ENCODE results near the gene OR2V1.

Gene OR2V1

DNA sequence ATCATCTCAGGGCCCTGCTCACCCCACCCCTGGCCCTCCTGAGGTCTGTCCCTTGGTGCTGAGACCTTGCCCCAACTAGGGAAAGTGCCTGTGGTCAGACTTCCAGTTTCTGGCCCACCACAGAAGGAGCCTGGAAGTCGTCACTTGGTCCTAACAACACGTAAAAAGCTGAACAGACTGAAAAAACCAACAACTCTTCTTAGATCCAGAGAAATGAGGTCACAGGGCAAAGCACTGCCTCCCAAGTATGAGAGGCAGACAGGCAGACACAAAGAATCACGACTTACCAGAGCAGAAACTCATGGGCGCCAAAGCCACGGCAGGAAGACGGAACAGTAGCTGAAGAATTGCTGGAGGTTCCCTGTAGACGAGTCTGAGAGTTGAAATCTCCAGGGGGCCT is 38.5 kb downstream of the OR2V1 start:
- no peaks in the 10 kb centered on the region for H3K4me1 ChIP-seq (ENCODE audit: control insufficient read depth in 1 of 2, insufficient read depth in 1 of 2, low read depth in 1 of 2, low read length in 1 of 2)
- H3K27me3 ChIP-seq = peaks cover 38% of the 10 kb centered on the region
- no peak overlapping the region for H3K27ac ChIP-seq
- H3K36me3 ChIP-seq = no peaks in the 10 kb centered on the region
- no peaks in the 10 kb centered on the region for H3K9me3 ChIP-seq
- no peak overlapping the region for H3K4me3 ChIP-seq (ENCODE audit: low read depth in 1 of 2, low read length in 1 of 2)
- TF ChIP-seq, protein P1, sequence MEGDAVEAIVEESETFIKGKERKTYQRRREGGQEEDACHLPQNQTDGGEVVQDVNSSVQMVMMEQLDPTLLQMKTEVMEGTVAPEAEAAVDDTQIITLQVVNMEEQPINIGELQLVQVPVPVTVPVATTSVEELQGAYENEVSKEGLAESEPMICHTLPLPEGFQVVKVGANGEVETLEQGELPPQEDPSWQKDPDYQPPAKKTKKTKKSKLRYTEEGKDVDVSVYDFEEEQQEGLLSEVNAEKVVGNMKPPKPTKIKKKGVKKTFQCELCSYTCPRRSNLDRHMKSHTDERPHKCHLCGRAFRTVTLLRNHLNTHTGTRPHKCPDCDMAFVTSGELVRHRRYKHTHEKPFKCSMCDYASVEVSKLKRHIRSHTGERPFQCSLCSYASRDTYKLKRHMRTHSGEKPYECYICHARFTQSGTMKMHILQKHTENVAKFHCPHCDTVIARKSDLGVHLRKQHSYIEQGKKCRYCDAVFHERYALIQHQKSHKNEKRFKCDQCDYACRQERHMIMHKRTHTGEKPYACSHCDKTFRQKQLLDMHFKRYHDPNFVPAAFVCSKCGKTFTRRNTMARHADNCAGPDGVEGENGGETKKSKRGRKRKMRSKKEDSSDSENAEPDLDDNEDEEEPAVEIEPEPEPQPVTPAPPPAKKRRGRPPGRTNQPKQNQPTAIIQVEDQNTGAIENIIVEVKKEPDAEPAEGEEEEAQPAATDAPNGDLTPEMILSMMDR (IDR thresholded peaks at IDR 0.05) = no peak

DNA sequence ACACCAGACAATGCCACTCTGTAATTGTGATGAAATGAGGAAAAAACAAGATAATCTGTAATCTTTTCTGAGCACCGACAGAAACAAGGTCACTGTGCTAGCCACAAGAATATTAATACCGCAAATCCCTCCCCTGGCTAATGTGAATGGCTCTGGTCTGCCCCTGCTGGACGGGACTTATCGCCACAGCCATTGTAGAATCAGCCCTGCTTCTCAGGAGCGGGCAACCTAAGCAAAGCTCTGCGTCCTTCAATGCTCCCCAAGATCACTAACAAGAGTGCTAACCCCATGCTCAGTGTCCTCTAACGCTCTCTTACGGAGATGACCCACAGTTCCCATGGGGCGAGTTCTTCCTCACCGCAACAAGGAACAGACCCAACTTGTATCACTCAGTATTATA is 42.7 kb downstream of the OR2V1 start:
- no peaks in the 10 kb centered on the region for H3K36me3 ChIP-seq
- TF ChIP-seq, protein P1 (IDR thresholded peaks at IDR 0.05) = no peak
- no peaks in the 10 kb centered on the region for H3K9me3 ChIP-seq
- no peaks in the 10 kb centered on the region for H3K4me1 ChIP-seq (ENCODE audit: control insufficient read depth in 1 of 2, insufficient read depth in 1 of 2, low read depth in 1 of 2, low read length in 1 of 2)
- peaks cover 63% of the 10 kb centered on the region for H3K27me3 ChIP-seq
- no peak overlapping the region for H3K4me3 ChIP-seq (ENCODE audit: low read depth in 1 of 2, low read length in 1 of 2)
- no peak overlapping the region for H3K27ac ChIP-seq

DNA sequence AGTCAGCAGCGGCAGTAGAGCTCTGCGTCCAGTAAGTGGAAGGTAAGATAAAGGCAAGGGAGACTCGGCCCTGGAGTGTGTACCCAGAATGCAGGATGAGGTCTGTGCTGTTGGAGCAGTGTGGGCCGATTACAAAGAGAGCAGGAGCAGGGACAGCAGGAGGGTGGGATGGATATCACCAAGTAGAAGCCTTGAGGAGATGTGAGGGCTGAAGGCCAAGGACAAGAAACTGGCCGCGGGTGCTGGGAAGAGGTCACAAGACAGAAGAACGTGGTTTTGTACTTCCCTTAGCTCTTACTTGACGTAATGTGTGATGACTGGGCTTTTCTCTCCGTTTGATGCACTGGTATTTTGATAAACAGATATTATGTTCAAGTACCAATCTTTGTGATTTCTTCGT is 43.7 kb downstream of the OR2V1 start:
- Histone ChIP-seq H3K4me1 (ENCODE audit: control insufficient read depth in 1 of 2, insufficient read depth in 1 of 2, low read depth in 1 of 2, low read length in 1 of 2) (no peaks in the 10 kb centered on the region), H3K4me3 (ENCODE audit: low read depth in 1 of 2, low read length in 1 of 2) (no peak overlapping the region), H3K9me3 (no peaks in the 10 kb centered on the region), H3K36me3 (no peaks in the 10 kb centered on the region), H3K27me3 (peaks cover 62% of the 10 kb centered on the region), H3K27ac (no peak overlapping the region)
- TF ChIP-seq, protein P1 (IDR thresholded peaks at IDR 0.05) = no peak

DNA sequence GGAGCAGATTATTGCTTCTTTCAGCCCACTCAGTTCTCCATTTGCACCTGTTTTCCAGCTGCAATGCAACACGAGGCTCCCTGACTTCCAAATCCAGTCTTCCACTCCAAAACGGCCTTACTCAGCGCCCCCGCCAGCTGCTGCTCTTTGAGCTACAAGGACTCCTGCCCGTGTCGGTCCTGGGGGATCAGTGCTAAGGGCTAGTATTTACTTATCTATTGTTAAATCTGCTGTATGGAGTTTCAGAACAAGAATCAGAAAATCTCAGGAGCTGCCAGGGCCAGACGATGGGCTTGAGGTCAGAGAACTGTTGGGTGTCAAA is 44.1 kb downstream of the OR2V1 start:
- H3K27me3 ChIP-seq = peaks cover 63% of the 10 kb centered on the region
- H3K4me3 ChIP-seq (ENCODE audit: low read depth in 1 of 2, low read length in 1 of 2) = no peak overlapping the region
- no peaks in the 10 kb centered on the region for H3K36me3 ChIP-seq
- H3K4me1 ChIP-seq (ENCODE audit: control insufficient read depth in 1 of 2, insufficient read depth in 1 of 2, low read depth in 1 of 2, low read length in 1 of 2) = no peaks in the 10 kb centered on the region
- H3K9me3 ChIP-seq = no peaks in the 10 kb centered on the region
- H3K27ac ChIP-seq = no peak overlapping the region
- TF ChIP-seq, protein P1 (IDR thresholded peaks at IDR 0.05) = no peak

DNA sequence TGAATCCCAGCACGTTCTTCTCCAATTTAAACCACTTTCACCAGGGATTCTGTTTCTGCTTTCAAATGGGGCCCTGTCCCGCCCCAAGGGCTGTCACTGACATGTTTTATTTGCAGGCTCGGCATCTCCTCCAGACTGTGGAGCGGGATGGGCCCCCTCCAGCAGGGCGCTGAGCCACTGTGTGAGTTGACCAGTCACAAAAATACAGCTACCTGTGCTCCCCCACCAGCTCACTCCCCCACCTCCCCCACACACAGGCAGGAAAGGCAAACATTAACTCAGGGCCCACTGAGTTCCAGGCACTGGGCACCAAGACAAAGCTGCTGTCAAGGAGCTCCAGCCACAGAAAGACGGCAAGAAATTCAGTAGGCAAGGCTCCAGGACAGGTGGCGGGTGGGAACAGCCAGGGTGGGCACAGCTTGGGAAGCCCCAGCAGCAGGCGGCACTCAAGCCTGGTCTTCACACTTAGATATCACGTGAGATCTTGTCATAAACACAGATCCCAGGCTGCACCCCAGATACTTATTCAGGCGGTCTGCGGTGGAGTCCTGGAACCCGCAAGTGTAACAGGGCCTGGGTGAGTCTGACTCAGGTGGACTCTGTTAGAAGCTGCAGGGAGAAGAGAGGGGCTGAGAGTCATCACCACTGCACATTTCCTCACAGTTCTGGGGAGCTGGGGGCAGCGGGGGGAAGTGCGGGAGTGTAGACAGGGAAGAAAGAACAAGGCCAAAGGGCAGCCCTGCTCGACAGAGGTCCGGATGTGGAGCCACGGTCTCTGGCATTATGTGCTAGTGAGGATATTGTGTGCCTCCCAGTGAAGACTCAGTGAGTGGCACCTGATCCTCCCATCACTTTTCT is 44.7 kb downstream of the OR2V1 start:
- Histone ChIP-seq H3K27me3 (peaks cover 69% of the 10 kb centered on the region), H3K36me3 (no peaks in the 10 kb centered on the region), H3K27ac (no peak overlapping the region), H3K9me3 (no peaks in the 10 kb centered on the region), H3K4me1 (ENCODE audit: control insufficient read depth in 1 of 2, insufficient read depth in 1 of 2, low read depth in 1 of 2, low read length in 1 of 2) (no peaks in the 10 kb centered on the region), H3K4me3 (ENCODE audit: low read depth in 1 of 2, low read length in 1 of 2) (no peak overlapping the region)
- TF ChIP-seq, protein P1 (IDR thresholded peaks at IDR 0.05) = no peak

Data from neutrophil (primary cell).